A673 (cell line): ENCODE measurements around the gene RGP1. TPM values are rescaled to one million over a fixed set of nuclear protein-coding genes. Genes with fewer than 3 reads are reported as not detected.

Experiments used
- BruUV-seq: library from RNA; stranded (reverse); fragments of 400-500 nt; replicated peaks from 2 replicates; lab custom pipeline; 2021; lab: Mats Ljungman, UMichigan
- CTCF ChIA-PET: fragments of 300-600 bp; sonication (Branson Sonifier 250); formaldehyde crosslinking; loops from one replicate; lab custom pipeline; 2022; ENCODE audit warnings: antibody characterized with exemption; lab: Charles Lee
- POLR2A ChIA-PET: fragments of 300-600 bp; sonication (Branson Sonifier 250); formaldehyde crosslinking; loops from one replicate; lab custom pipeline; 2022; ENCODE audit warnings: antibody characterized with exemption; ENCODE audit not compliant: low non-redundant PET; lab: Charles Lee
- DNase-seq: peaks from one replicate; pipeline ENCODE4 v3.0.0-alpha.2; 2015; ENCODE audit warnings: low spot score
- H3K27ac ChIP-seq: fragments of 200-600 bp; sonication (generic); 2 replicates; pipeline ENCODE4 v1.5.1; 2016; ENCODE audit warnings: mixed run types, low read depth, mild to moderate bottlenecking, mixed read lengths, antibody characterized with exemption, low read length; ENCODE audit not compliant: poor library complexity, severe bottlenecking
- H3K27me3 ChIP-seq: fragments of 200-600 bp; sonication (generic); replicated peaks from 2 replicates; pipeline ENCODE4 v1.6.1; 2017; ENCODE audit warnings: mixed run types, low read depth, mild to moderate bottlenecking, mixed read lengths, antibody characterized with exemption, low read length; ENCODE audit not compliant: insufficient read depth, poor library complexity
- H3K36me3 ChIP-seq: fragments of 200-600 bp; sonication (generic); 2 replicates; pipeline ENCODE4 v1.6.1; 2016; ENCODE audit warnings: mixed run types, mild to moderate bottlenecking, mixed read lengths, antibody characterized with exemption, low read length; ENCODE audit not compliant: insufficient read depth, poor library complexity, severe bottlenecking
- H3K4me1 ChIP-seq: fragments of 200-600 bp; sonication (generic); 2 replicates; pipeline ENCODE4 v1.6.1; 2017; ENCODE audit warnings: mixed run types, mild to moderate bottlenecking, mixed read lengths, antibody characterized with exemption, low read length; ENCODE audit not compliant: insufficient read depth, poor library complexity, severe bottlenecking
- H3K4me3 ChIP-seq: fragments of 200-600 bp; sonication (generic); 2 replicates; pipeline ENCODE4 v1.5.1; 2016; ENCODE audit warnings: low read depth, mixed run types, mild to moderate bottlenecking, mixed read lengths, low read length; ENCODE audit not compliant: poor library complexity, severe bottlenecking
- H3K9me3 ChIP-seq: fragments of 200-600 bp; sonication (generic); 2 replicates; pipeline ENCODE4 v1.6.1; 2016; ENCODE audit warnings: mixed run types, low read depth, mild to moderate bottlenecking, mixed read lengths, antibody characterized with exemption, low read length; ENCODE audit not compliant: poor library complexity, severe bottlenecking
- CTCF ChIP-seq: fragments of 300-800, 200-600 bp; sonication (generic); conservative IDR thresholded peaks from 2 replicates; pipeline ENCODE4 v1.5.1; 2017; ENCODE audit warnings: low read depth, mild to moderate bottlenecking, antibody characterized with exemption, low read length, moderate library complexity, mixed read lengths
- EZH2 ChIP-seq: fragments of 200-600 bp; sonication (generic); IDR thresholded peaks from 2 replicates; pipeline ENCODE4 v1.6.1; 2017; ENCODE audit warnings: borderline replicate concordance, low read depth, mild to moderate bottlenecking, mixed read lengths, antibody characterized with exemption, low read length; ENCODE audit not compliant: poor library complexity, severe bottlenecking
- intact Hi-C: fragments of 100-400 bp; cut with micrococcal nuclease; formaldehyde crosslinking; loops from one replicate; pipeline ENCODE4 v1.10.0; 2022; ENCODE audit not compliant: unreplicated experiment
- total RNA-seq: library from RNA; stranded (reverse); gene quantifications from 2 replicates; pipeline ENCODE4 v1.2.3, GENCODE V29; 2021

RGP1 gene
- total RNA-seq, 1 experiment from 2014 or later = 21.9 TPM

GRCh38 chr9:35700942-35701341 lies 48.1 kb upstream of the RGP1 start:
- Histone ChIP-seq H3K27me3 (no peaks in the 10 kb centered on the region), H3K4me1 (no peaks in the 10 kb centered on the region), H3K4me3 (no peak overlapping the region), H3K9me3 (no peaks in the 10 kb centered on the region), H3K36me3 (peaks cover 87% of the 10 kb centered on the region), H3K27ac (no peak overlapping the region)
- no TSS peak for BruUV-seq
- ChIA-PET CTCF (no interaction called here), POLR2A (no interaction called here)
- intact Hi-C loops = no loop called here
- DNase-seq = no peak
- TF ChIP-seq CTCF (no peak), EZH2 (no peak)

- DNase-seq = no peak
- BruUV-seq = no TSS peak
- TF ChIP-seq EZH2 (no peak), CTCF (no peak)
- H3K4me3 ChIP-seq = no peak overlapping the region
- H3K36me3 ChIP-seq = peaks cover 96% of the 10 kb centered on the region
- H3K27me3 ChIP-seq = no peaks in the 10 kb centered on the region
- ChIA-PET POLR2A (no interaction called here), CTCF (no interaction called here)
- H3K9me3 ChIP-seq = no peaks in the 10 kb centered on the region
- no peak overlapping the region for H3K27ac ChIP-seq
- intact Hi-C loops = no loop called here
- no peaks in the 10 kb centered on the region for H3K4me1 ChIP-seq
Measured at GRCh38 chr9:35702696-35703095, 46.4 kb upstream of the RGP1 start.

- H3K27ac ChIP-seq = no peak overlapping the region
- POLR2A ChIA-PET = no interaction called here
- no peaks in the 10 kb centered on the region for H3K4me1 ChIP-seq
- peaks cover 96% of the 10 kb centered on the region for H3K36me3 ChIP-seq
- CTCF ChIA-PET = no interaction called here
- TF ChIP-seq CTCF (no peak), EZH2 (no peak)
- H3K4me3 ChIP-seq = no peak overlapping the region
- H3K9me3 ChIP-seq = no peaks in the 10 kb centered on the region
- intact Hi-C loops = no loop called here
- BruUV-seq = TSS peak; percentile 39
- H3K27me3 ChIP-seq = no peaks in the 10 kb centered on the region
- DNase-seq = no peak
Measured at GRCh38 chr9:35703906-35704672, 45.0 kb upstream of the RGP1 start.
